H1 (cell line): Measurements from ENCODE around the gene CSRP1. TPM values are rescaled to one million over a fixed set of nuclear protein-coding genes. Genes with fewer than 3 reads are reported as not detected.

Experiments used
- KDM1A ChIP-seq: fragments of 200-600, 300-600 bp; sonication (generic); IDR thresholded peaks from 2 replicates; pipeline ENCODE4 v1.7.1; 2016; ENCODE audit warnings: mild to moderate bottlenecking, low read length, borderline replicate concordance
- PHF8 ChIP-seq: fragments of 200-600 bp; sonication (generic); conservative IDR thresholded peaks from 2 replicates; pipeline ENCODE4 v1.7.1; 2012; ENCODE audit warnings: low read depth, mild to moderate bottlenecking, inconsistent platforms, low read length, moderate library complexity
- polyA plus RNA-seq, 7 experiments: library from polyadenylated mRNA; depleted of rRNA in 3 of 7; stranded (reverse) in 5 of 7; unstranded in 2 of 7; fragments of >200 nt in 5 of 7; fragments of 200-250 nt in 2 of 7; gene quantifications; 1 replicate in 5 of 7; 2 replicates in 1 of 7; 4 replicates in 1 of 7; pipeline versions ENCODE4 v1.2.1 to v1.2.3, GENCODE V29; 2011 to 2013; ENCODE audit warnings: missing spikeins in 2 of 7, mixed read lengths in 2 of 7
- total RNA-seq: library from RNA; stranded (reverse); fragmentation: NEBNext Ultra II Directional; extraction: Animal tissue kit (Norgen Biotek cat#: 25700); gene quantifications from 2 replicates; pipeline ENCODE4 v1.2.1, GENCODE V29; 2021
- TF ChIP-seq, protein P1 (sequence below): IDR thresholded peaks from 2 replicates; pipeline ENCODE4 v1.6.1; 2012; ENCODE audit warnings: inconsistent platforms

CSRP1 gene
- total and polyA plus RNA-seq, 2 of the 8 experiments (the other 6 are each of a cell fraction or from before 2014, with no cell fraction given) = 14.2 to 22.3 TPM

DNA sequence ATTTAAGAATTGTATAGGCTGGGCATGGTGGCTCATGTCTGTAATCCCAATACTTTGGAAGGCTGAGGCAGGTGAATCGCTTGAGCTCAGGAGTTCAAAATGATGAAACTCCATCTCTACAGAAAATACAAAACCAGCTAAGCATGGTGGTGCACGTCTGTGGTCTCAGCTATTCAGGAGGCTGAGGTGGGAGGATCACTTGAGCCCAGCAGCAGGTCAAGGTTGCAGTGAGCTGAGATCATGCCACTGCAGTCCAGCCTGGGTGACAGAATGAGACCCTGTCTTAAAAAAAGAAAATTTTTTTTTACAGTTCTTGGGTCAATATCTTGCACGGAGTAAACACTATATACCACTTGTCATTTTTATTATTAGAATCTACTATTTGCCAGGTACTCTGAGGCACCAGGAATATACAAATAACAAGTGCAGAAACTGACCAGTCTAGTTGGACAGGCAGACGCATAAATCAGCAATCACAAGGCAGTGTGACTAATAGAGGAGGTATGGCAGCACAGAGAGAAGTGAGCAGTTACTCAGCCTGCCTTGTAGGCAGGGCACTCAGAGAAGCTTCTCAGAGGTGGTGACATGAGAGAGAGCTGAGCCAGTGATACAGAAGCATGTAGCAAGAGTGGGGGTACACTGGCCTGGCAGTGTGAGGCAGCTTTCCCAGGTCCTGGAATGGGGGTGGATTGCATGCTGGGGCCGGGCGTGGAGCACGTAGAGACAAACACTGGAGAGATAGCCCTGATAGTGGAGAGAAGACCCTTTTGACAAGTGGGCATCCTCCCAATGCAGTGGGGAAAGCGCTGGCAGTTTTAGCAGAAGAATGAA, 45.9 kb downstream of the CSRP1 start (continued):
- no peak for TF ChIP-seq PHF8
- no peak for TF ChIP-seq KDM1A
- TF ChIP-seq, protein P1, sequence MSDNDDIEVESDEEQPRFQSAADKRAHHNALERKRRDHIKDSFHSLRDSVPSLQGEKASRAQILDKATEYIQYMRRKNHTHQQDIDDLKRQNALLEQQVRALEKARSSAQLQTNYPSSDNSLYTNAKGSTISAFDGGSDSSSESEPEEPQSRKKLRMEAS = no peak
